IMR-90 (cell line): Measurements from ENCODE around the gene CLEC7A. TPM values are rescaled to one million over a fixed set of nuclear protein-coding genes. Genes with fewer than 3 reads are reported as not detected.

ENCODE experiments used
- ATAC-seq: fragments of 200-7000 bp; cut with Tn5 transposase; 2 replicates; pipeline ENCODE4 v1.9.1; 2020; ENCODE audit warnings: low read depth, mild to moderate bottlenecking, moderate library complexity
- BruUV-seq: library from RNA; stranded (reverse); fragments of 400-500 nt; replicated peaks from 2 replicates; lab custom pipeline; 2021; lab: Mats Ljungman, UMichigan
- CTCF ChIA-PET: fragments of 300-600 bp; formaldehyde crosslinking; extraction: SDS; loops from one replicate; lab custom pipeline; 2021; ENCODE audit warnings: antibody characterized with exemption; lab: Yijun Ruan, JAX
- POLR2A ChIA-PET: fragments of 300-600 bp; sonication (Branson Sonifier 250); formaldehyde crosslinking; loops from one replicate; lab custom pipeline; 2022; ENCODE audit warnings: antibody characterized with exemption; ENCODE audit not compliant: unreplicated experiment; lab: Charles Lee
- DNase-seq: peaks from one replicate; pipeline ENCODE4 v3.0.0; 2013
- H2AFZ ChIP-seq: replicated peaks from 2 replicates; pipeline ENCODE3; 2013; ENCODE audit warnings: low read length, mild to moderate bottlenecking; ENCODE audit not compliant: poor library complexity
- H2AK5ac ChIP-seq: 2 replicates; pipeline ENCODE4 v1.6.1; 2013; ENCODE audit warnings: low read depth, low read length, inconsistent platforms
- H2AK9ac ChIP-seq: replicated peaks from 2 replicates; pipeline ENCODE3; 2013; ENCODE audit warnings: mild to moderate bottlenecking, low read depth, low read length, moderate library complexity; ENCODE audit not compliant: poor library complexity
- H2BK120ac ChIP-seq: 2 replicates; pipeline ENCODE4 v1.6.1; 2013; ENCODE audit warnings: low read depth, low read length, inconsistent platforms
- H2BK15ac ChIP-seq: 3 replicates; pipeline ENCODE4 v1.6.1; 2013; ENCODE audit warnings: low read depth, low read length, inconsistent platforms
- H2BK20ac ChIP-seq: 2 replicates; pipeline ENCODE4 v1.6.1; 2013; ENCODE audit warnings: low read depth, mild to moderate bottlenecking, inconsistent platforms, low read length, moderate library complexity
- H2BK5ac ChIP-seq: 2 replicates; pipeline ENCODE4 v1.6.1; 2013; ENCODE audit warnings: mild to moderate bottlenecking, low read depth, low read length, inconsistent platforms; ENCODE audit not compliant: poor library complexity, severe bottlenecking
- H3K14ac ChIP-seq: replicated peaks from 2 replicates; pipeline ENCODE4 v1.6.1; 2013; ENCODE audit warnings: low read depth, low read length, inconsistent platforms
- H3K18ac ChIP-seq: 2 replicates; pipeline ENCODE4 v1.6.1; 2013; ENCODE audit warnings: low read depth, low read length, control low read depth
- H3K23ac ChIP-seq: 2 replicates; pipeline ENCODE4 v1.6.1; 2013; ENCODE audit warnings: low read depth, low read length, inconsistent platforms
- H3K27ac ChIP-seq: 2 replicates; pipeline ENCODE4 v1.5.1; 2013; ENCODE audit warnings: mild to moderate bottlenecking, control low read depth, low read length; ENCODE audit not compliant: insufficient read depth
- H3K27me3 ChIP-seq: 2 replicates; pipeline ENCODE4 v1.6.1; 2013; ENCODE audit warnings: low read length; ENCODE audit not compliant: control insufficient read depth, insufficient read depth
- H3K36me3 ChIP-seq: 2 replicates; pipeline ENCODE4 v1.6.1; 2013; ENCODE audit warnings: low read length, mixed read lengths; ENCODE audit not compliant: control insufficient read depth, insufficient read depth
- H3K4ac ChIP-seq: 2 replicates; pipeline ENCODE4 v1.6.1; 2013; ENCODE audit warnings: low read depth, low read length, inconsistent platforms
- H3K4me1 ChIP-seq: 2 replicates; pipeline ENCODE4 v1.6.1; 2013; ENCODE audit warnings: low read length, mixed read lengths; ENCODE audit not compliant: control insufficient read depth, insufficient read depth
- H3K4me2 ChIP-seq: 2 replicates; pipeline ENCODE4 v1.6.1; 2013; ENCODE audit warnings: low read depth, mild to moderate bottlenecking, control low read depth, low read length, moderate library complexity
- H3K4me3 ChIP-seq: 2 replicates; pipeline ENCODE4 v1.5.1; 2013; ENCODE audit warnings: low read depth, mild to moderate bottlenecking, control low read depth, low read length, moderate library complexity; ENCODE audit not compliant: insufficient read depth
- H3K56ac ChIP-seq: 2 replicates; pipeline ENCODE4 v1.6.1; 2013; ENCODE audit warnings: low read length, inconsistent platforms; ENCODE audit not compliant: insufficient read depth; ENCODE audit errors: extremely low read depth
- H3K79me1 ChIP-seq, 2 experiments: 2 replicates each; pipeline ENCODE4 v1.6.1; 2013; ENCODE audit warnings: low read length in 2 of 2, inconsistent platforms in 1 of 2, low read depth in 1 of 2
- H3K9ac ChIP-seq: 2 replicates; pipeline ENCODE4 v1.6.1; 2013; ENCODE audit warnings: low read depth, low read length, control low read depth
- H3K9me1 ChIP-seq: 2 replicates; pipeline ENCODE4 v1.6.1; 2013; ENCODE audit warnings: low read length, inconsistent platforms; ENCODE audit not compliant: insufficient read depth
- H3K9me3 ChIP-seq: 2 replicates; pipeline ENCODE4 v1.6.1; 2013; ENCODE audit warnings: low read length; ENCODE audit not compliant: control insufficient read depth, insufficient read depth
- H4K20me1 ChIP-seq: 2 replicates; pipeline ENCODE4 v1.6.1; 2013; ENCODE audit warnings: low read length, inconsistent platforms; ENCODE audit not compliant: insufficient read depth
- H4K5ac ChIP-seq: 2 replicates; pipeline ENCODE4 v1.6.1; 2013; ENCODE audit warnings: mild to moderate bottlenecking, low read depth, low read length, control low read depth
- H4K8ac ChIP-seq, 2 experiments: 2 replicates each; pipeline ENCODE4 v1.6.1; 2013; ENCODE audit warnings: low read depth in 2 of 2, low read length in 2 of 2, control low read depth in 1 of 2, inconsistent platforms in 1 of 2
- H4K91ac ChIP-seq: 2 replicates; pipeline ENCODE4 v1.6.1; 2013; ENCODE audit warnings: low read depth, low read length, inconsistent platforms; ENCODE audit not compliant: insufficient read depth
- POLR2A ChIP-seq: IDR thresholded peaks from 2 replicates; pipeline ENCODE4 v1.6.1; 2012; ENCODE audit warnings: mild to moderate bottlenecking, low read depth, low read length
- WGBS, 2 experiments: methylation state at CpG; one replicate each; pipeline versions ENCODE4 v1.1.5 to v1.1.7; 2013; ENCODE audit warnings: missing lambda C conversion rate in 2 of 2; ENCODE audit not compliant: insufficient read length in 1 of 2; ENCODE audit errors: extremely low coverage in 2 of 2; 5-methylcytosine and 5-hydroxymethylcytosine counted together
- dilution Hi-C: fragments of 300-500 bp; cut with HindIII; formaldehyde crosslinking; loops from one replicate; pipeline ENCODE4 v1.14.3; 2018; ENCODE audit warnings: low sequenced_read_pairs; ENCODE audit not compliant: unreplicated experiment
- in situ Hi-C: fragments of 300-500 bp; cut with MboI; formaldehyde crosslinking; loops from 3 replicates; pipeline ENCODE4 v1.14.3; 2019; ENCODE audit warnings: low sequenced_read_pairs, inconsistent platforms, mixed read lengths
- intact Hi-C: fragments of 100-400 bp; cut with micrococcal nuclease; formaldehyde crosslinking; loops from 2 replicates; pipeline ENCODE4 v1.10.0; 2022
- polyA plus RNA-seq, 3 experiments: library from polyadenylated mRNA; depleted of rRNA; stranded (reverse); fragments of >200 nt; gene quantifications; 2 replicates each; pipeline ENCODE4 v1.2.3, GENCODE V29; 2012; ENCODE audit warnings: low replicate concordance in 1 of 3
- total RNA-seq: library from RNA; depleted of rRNA; stranded (reverse); fragments of >200 nt; gene quantifications from 2 replicates; pipeline ENCODE4 v1.2.3, GENCODE V29; 2012

Gene CLEC7A
- total and polyA plus RNA-seq, 2 of the 4 experiments (the other 2 are of a cell fraction) = not detected

DNA sequence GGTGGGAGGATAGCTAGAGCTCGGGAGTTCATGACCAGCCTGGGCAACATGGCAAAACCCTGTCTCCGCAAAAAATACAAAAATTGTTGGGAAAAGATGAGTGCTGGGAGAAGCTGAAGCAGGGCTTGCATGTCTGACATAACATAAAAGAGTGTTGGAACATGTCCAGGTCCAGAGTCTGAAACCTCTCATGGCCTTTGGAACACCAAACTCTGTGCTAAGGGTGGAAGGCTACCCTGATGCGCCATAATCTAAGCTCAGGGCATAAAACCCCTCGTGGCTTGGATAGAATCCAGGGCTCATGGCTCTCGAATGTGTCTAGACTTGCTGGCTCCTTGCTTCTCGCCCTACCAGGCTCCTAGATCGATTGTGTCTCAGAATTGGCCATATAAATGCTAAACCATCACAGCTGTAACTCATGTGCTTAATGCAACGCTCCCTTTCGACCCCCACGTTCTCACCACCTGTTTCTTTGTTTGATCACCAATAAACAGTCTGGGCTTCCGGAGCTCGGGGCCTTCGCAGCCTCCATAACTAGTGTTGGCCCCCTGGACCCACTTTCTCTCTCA lies 6.7 kb upstream of the CLEC7A start:
- Histone ChIP-seq H3K14ac (no peak overlapping the region), H2BK15ac (no peak overlapping the region), H2BK5ac (no peak overlapping the region), H3K9me1 (no peaks in the 10 kb centered on the region), H3K18ac (no peak overlapping the region), H3K36me3 (no peaks in the 10 kb centered on the region), H3K9me3 (no peaks in the 10 kb centered on the region), H3K4me3 (no peak overlapping the region), H4K5ac (no peak overlapping the region), H3K23ac (no peak overlapping the region), H3K27ac (no peak overlapping the region), H3K79me1 (no peaks in the 10 kb centered on the region), H3K4ac (no peak overlapping the region), H2AK9ac (no peak overlapping the region), H4K20me1 (no peaks in the 10 kb centered on the region), H3K9ac (no peak overlapping the region), H2AK5ac (no peak overlapping the region), H3K4me2 (no peak overlapping the region), H4K8ac (no peak overlapping the region), H2BK120ac (no peak overlapping the region), H2AFZ (no peak overlapping the region), H4K91ac (no peak overlapping the region), H3K4me1 (no peaks in the 10 kb centered on the region), H3K56ac (no peak overlapping the region), H3K27me3 (no peaks in the 10 kb centered on the region), H2BK20ac (no peak overlapping the region)
- ATAC-seq = no peak
- CTCF ChIA-PET = interaction anchor here (0.6 to 2.2 kb wide), 5 partner anchors 9 to 386 kb away, joined by 3 to 6 read pairs (median 3); no protein-coding TSS in a partner anchor
- TF ChIP-seq POLR2A = no peak
- POLR2A ChIA-PET = no interaction called here
- no TSS peak for BruUV-seq
- in situ Hi-C loops = no loop called here
- DNase-seq = no peak
- 68% methylated on average over 6 of the region's 13 CpGs; no CpG with 5 or more reads in 1 of the 2 experiments for WGBS, 2 experiments
- intact Hi-C loops = no loop called here
- dilution Hi-C loops = no loop called here
